Lower leg skin (tissue), 4 donors: Measurements from ENCODE around the gene HDAC9. TPM values are rescaled to one million over a fixed set of nuclear protein-coding genes. Genes with fewer than 3 reads are reported as not detected.

Experiments
- DNase-seq, 2 donors: peaks; one replicate each; pipeline ENCODE4 v3.0.0-alpha.2; 2019; ENCODE audit warnings: low spot score in 2 of 2
- H3K4me3 ChIP-seq: fragments of 200-600 bp; sonication (generic); 2 replicates; pipeline ENCODE4 v1.5.1; 2017; ENCODE audit warnings: mild to moderate bottlenecking, low read depth; ENCODE audit not compliant: poor library complexity, severe bottlenecking
- POLR2A ChIP-seq, 2 donors: fragments of 450-650 bp; IDR thresholded peaks; one replicate each; pipeline ENCODE4 v1.6.1; 2016 to 2017; ENCODE audit warnings: antibody characterized with exemption in 2 of 2, mild to moderate bottlenecking in 1 of 2, moderate library complexity in 1 of 2
- WGBS, 2 donors: methylation state at CpG; one replicate each; pipeline ENCODE4 v1.1.5; 2018; 5-methylcytosine and 5-hydroxymethylcytosine counted together
- intact Hi-C: fragments of 100-400 bp; cut with DNase I; formaldehyde crosslinking; loops from one replicate; pipeline ENCODE4 v1.15.0; 2023; ENCODE audit warnings: low total_unique reads
- total RNA-seq, 4 donors: library from RNA; depleted of rRNA; stranded (reverse); fragments of >200 nt; gene quantifications; one replicate each; pipeline ENCODE4 v1.1.0, GENCODE V29; 2016
- TF ChIP-seq, protein P1 (sequence below), 3 donors: fragments of 450-650 bp; IDR thresholded peaks; one replicate each; pipeline ENCODE4 v1.5.1; 2016; ENCODE audit warnings: antibody characterized with exemption in 3 of 3, mild to moderate bottlenecking in 3 of 3, moderate library complexity in 2 of 3

HDAC9 gene
- total RNA-seq, 4 donors from 2014 or later = 3.1 to 5.5 (median 4.7) TPM

DNA sequence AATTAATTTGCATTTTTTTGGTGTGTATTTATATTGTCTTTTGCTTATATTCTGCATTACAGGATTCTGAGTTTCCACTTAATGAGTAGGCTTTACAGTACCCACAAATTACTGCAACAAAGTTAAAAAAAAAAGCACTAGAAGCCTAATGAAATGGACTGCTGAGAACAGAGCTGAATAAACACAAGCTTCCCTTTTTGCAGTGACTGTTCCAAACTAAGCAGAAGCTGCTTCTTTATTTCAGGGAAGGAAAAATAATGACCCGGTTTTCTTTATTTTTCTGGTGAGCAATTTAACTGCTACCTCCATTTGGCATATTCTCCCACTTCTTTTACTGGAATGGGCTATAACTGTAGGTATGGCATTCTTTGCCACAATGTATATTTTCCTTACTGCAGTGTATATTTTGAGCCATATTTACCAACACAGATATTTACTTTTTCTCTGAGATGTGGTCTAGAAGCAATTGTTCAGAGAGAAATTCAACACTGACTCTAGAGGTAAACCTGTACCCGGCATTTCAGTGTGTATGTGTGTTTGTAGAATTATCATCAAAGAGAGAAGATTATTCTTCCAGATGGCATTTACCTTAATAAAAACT, 56.9 kb downstream of the HDAC9 start:
- 45 to 52% methylated on average over 2 of the region's 2 CpGs for WGBS, 2 donors
- TF ChIP-seq, protein P1, sequence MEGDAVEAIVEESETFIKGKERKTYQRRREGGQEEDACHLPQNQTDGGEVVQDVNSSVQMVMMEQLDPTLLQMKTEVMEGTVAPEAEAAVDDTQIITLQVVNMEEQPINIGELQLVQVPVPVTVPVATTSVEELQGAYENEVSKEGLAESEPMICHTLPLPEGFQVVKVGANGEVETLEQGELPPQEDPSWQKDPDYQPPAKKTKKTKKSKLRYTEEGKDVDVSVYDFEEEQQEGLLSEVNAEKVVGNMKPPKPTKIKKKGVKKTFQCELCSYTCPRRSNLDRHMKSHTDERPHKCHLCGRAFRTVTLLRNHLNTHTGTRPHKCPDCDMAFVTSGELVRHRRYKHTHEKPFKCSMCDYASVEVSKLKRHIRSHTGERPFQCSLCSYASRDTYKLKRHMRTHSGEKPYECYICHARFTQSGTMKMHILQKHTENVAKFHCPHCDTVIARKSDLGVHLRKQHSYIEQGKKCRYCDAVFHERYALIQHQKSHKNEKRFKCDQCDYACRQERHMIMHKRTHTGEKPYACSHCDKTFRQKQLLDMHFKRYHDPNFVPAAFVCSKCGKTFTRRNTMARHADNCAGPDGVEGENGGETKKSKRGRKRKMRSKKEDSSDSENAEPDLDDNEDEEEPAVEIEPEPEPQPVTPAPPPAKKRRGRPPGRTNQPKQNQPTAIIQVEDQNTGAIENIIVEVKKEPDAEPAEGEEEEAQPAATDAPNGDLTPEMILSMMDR (IDR thresholded peaks at IDR 0.05) = no peak
- no peak for TF ChIP-seq POLR2A (IDR thresholded peaks at IDR 0.05)
- DNase-seq = no peak
- intact Hi-C loops = no loop called here
- H3K4me3 ChIP-seq = no peak overlapping the region

DNA sequence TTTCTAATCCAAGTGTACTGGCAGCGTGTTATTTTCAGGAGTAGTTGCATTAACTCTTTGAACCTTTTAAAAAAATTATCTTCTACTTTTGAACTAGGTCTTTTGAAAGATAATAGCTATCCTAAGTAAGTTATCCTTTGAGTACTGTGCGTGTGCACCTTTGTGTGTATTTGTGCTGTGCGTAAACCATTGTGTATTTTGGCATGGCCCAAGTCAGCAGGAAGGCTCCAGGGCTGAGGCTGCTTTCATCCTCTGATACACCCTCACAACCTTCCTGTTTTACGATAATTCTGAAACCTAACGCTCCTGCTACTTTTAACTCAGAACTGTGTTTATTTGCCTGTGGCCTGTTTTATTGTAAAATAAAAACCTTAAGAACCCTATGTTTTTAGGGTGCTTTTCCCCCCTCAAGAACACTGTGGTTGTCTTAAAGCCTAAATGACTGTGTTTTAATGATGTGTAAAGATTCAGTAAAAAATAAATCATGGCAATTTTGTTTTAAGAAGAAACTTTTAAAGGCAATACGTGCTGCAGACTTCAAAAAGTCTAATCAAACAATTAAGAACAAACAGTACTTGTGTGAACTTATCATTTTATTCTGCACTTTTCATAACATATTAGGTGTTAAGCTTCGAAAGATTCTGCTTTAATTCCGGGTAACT, 57.5 kb downstream of the HDAC9 start:
- 45 to 52% methylated on average over 8 of the region's 8 CpGs for WGBS, 2 donors
- no peak for TF ChIP-seq POLR2A (IDR thresholded peaks at IDR 0.05)
- TF ChIP-seq, protein P1 (IDR thresholded peaks at IDR 0.05) = no peak
- no peak overlapping the region for H3K4me3 ChIP-seq
- intact Hi-C loops = no loop called here
- no peak for DNase-seq

DNA sequence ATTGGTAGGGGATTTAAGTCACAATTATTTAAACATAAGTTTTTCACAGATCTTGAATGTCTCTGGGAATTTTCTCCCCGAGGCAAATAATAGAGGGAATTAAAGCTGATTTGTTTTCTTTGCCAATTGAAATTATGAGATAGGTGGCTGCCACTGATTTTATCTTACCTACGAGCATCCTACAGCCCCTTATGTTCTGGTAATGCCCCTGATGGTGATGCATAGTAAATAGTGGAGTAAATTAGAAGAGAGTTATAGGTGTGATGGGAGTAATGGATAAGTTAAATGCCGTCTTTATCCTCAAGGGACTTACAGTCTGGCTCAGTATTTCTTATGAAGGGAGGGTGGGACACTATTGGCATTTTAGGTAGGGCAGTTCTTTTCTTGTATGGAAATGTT, 58.1 kb downstream of the HDAC9 start:
- no peak overlapping the region for H3K4me3 ChIP-seq
- DNase-seq = no peak
- TF ChIP-seq, protein P1 (IDR thresholded peaks at IDR 0.05) = no peak
- TF ChIP-seq POLR2A (IDR thresholded peaks at IDR 0.05) = no peak
- WGBS, 2 donors = 47 to 49% methylated on average over 3 of the region's 3 CpGs
- intact Hi-C loops = no loop called here

DNA sequence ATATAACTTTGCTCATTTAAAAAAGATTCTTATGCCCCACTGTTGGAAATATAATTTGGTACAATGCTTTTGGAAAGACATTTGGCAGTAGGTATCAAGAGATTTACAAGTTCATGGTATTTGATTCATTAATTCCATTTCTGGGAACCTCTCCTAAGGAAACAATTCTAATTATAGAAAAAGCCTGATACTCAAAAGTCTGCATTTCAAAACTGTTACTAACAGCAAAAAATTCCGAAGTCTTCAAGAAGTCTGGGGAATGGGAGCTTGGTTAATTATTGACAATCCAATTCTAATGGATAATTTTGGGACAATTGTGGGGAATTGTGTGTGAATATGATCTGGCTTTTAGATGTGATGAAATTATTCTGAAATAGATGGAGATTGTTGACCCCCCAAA, 59.6 kb downstream of the HDAC9 start:
- intact Hi-C loops = no loop called here
- 59 to 67% methylated on average over 1 of the region's 1 CpG for WGBS, 2 donors
- no peak overlapping the region for H3K4me3 ChIP-seq
- TF ChIP-seq, protein P1 (IDR thresholded peaks at IDR 0.05) = no peak
- no peak for TF ChIP-seq POLR2A (IDR thresholded peaks at IDR 0.05)
- DNase-seq = no peak

DNA sequence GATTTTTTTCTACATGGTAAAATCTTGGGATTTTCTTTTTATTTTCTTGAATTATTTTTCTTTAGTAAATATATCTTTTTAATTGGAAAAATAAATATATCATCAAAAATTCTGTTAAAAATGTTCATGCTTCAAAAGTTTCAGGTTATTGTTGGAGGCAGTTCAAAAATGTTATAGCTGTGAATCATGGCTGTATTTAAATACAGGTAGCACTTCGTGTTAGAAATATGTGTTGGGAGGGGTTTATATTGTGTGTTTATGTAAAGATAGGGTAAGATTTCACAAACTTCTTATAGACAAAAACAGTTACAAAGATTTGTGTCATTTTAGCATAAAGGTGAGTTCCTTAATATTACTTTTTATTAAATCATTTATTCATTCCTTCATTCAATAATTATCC, 60.4 kb downstream of the HDAC9 start:
- H3K4me3 ChIP-seq = no peak overlapping the region
- no peak for DNase-seq
- 53 to 68% methylated on average over 1 of the region's 1 CpG for WGBS, 2 donors
- TF ChIP-seq POLR2A (IDR thresholded peaks at IDR 0.05) = no peak
- TF ChIP-seq, protein P1 (IDR thresholded peaks at IDR 0.05) = no peak
- intact Hi-C loops = no loop called here
